Measurements from ENCODE around the gene METTL25.

DNA sequence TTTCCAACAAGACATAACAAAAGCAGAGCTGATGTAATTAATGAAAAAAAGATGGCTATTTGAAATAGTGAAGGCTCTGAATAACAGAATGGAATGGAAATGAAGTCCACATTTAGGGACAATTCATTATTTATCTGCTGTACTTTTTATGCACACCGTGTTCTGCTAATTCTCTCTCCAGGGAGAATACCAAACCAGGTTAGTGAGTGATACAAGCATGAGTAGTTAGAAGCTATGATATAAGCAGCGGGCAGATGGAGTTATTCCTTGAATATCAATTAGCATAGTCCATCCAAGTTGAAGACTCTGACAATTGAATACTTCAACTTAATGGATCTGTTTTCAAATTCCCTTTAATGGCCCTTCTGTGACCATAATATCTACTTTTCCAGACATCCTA, 166.3 kb downstream of the METTL25 start:
- TF ChIP-seq BRCA1 (IDR thresholded peaks at IDR 0.05; ENCODE audit: low read depth, low read length): no peak
- TF ChIP-seq, protein P1, sequence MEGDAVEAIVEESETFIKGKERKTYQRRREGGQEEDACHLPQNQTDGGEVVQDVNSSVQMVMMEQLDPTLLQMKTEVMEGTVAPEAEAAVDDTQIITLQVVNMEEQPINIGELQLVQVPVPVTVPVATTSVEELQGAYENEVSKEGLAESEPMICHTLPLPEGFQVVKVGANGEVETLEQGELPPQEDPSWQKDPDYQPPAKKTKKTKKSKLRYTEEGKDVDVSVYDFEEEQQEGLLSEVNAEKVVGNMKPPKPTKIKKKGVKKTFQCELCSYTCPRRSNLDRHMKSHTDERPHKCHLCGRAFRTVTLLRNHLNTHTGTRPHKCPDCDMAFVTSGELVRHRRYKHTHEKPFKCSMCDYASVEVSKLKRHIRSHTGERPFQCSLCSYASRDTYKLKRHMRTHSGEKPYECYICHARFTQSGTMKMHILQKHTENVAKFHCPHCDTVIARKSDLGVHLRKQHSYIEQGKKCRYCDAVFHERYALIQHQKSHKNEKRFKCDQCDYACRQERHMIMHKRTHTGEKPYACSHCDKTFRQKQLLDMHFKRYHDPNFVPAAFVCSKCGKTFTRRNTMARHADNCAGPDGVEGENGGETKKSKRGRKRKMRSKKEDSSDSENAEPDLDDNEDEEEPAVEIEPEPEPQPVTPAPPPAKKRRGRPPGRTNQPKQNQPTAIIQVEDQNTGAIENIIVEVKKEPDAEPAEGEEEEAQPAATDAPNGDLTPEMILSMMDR (IDR thresholded peaks at IDR 0.05; ENCODE audit: control extremely low read depth in 1 of 3, insufficient read depth in 1 of 3, low read depth in 1 of 3, low read length in 3 of 3): no peak
- no peak for TF ChIP-seq CEBPB (IDR thresholded peaks at IDR 0.05; ENCODE audit: low read depth, low read length)
- no peak for TF ChIP-seq HDAC6 (IDR thresholded peaks at IDR 0.05; ENCODE audit: low read depth, low read length)
- TF ChIP-seq NANOG (IDR thresholded peaks at IDR 0.05; ENCODE audit: insufficient read depth, low read depth, low read length, poor library complexity, severe bottlenecking): no peak
- TF ChIP-seq MAFK (IDR thresholded peaks at IDR 0.05; ENCODE audit: low read depth, low read length): no peak
- no peak for TF ChIP-seq YY1 (IDR thresholded peaks at IDR 0.05; ENCODE audit: low read depth, low read length)
